ENCODE measurements around the gene KIF18B.

The KIF18B gene

GRCh38 chr17:44915862-44916780 lies 31.5 kb downstream of the KIF18B start:
- DNase-seq: no peak

GRCh38 chr17:44915321-44915726 lies 32.2 kb downstream of the KIF18B start, which contains the start of gene GFAP:
Gene GFAP, minus strand, starts transcription at chr17:44915500. Its CDS starts 14 bp downstream, at chr17:44915486.
- DNase-seq: no peak

GRCh38 chr17:44914698-44915271 lies 32.8 kb downstream of the KIF18B start:
- no peak for DNase-seq

GRCh38 chr17:44914148-44914547 lies 33.4 kb downstream of the KIF18B start:
- DNase-seq: no peak

GRCh38 chr17:44913676-44914075 lies 33.9 kb downstream of the KIF18B start:
- no peak for DNase-seq

- no peak for DNase-seq
These were observed 34.6 kb downstream of the KIF18B start for GRCh38 chr17:44912763-44913544.

GRCh38 chr17:44911133-44912001 lies 36.2 kb downstream of the KIF18B start:
- no peak for DNase-seq

GRCh38 chr17:44910231-44911106 lies 37.1 kb downstream of the KIF18B start:
- DNase-seq: no peak

GRCh38 chr17:44909681-44910144 lies 37.9 kb downstream of the KIF18B start:
- no peak for DNase-seq

GRCh38 chr17:44908761-44909326 lies 38.7 kb downstream of the KIF18B start:
- no peak for DNase-seq

GRCh38 chr17:44907729-44908470 lies 39.7 kb downstream of the KIF18B start:
- DNase-seq: no peak

GRCh38 chr17:44906763-44907728 lies 40.5 kb downstream of the KIF18B start:
- no peak for DNase-seq

GRCh38 chr17:44906010-44906646 lies 41.4 kb downstream of the KIF18B start:
- DNase-seq: no peak

GRCh38 chr17:44905006-44906000 lies 42.3 kb downstream of the KIF18B start:
- no peak for DNase-seq

- no peak for DNase-seq
These were observed 43.3 kb downstream of the KIF18B start for GRCh38 chr17:44904001-44904984.
